Natural killer cell (primary cell): Measurements from ENCODE around the gene KCNJ11. TPM values are rescaled to one million over a fixed set of nuclear protein-coding genes. Genes with fewer than 3 reads are reported as not detected.
"Not testable (repeated sequence)": the region's sequence is repeated elsewhere in the genome, so short reads cannot be mapped to it uniquely, and the experiment has no call there.

ENCODE experiments used
- ATAC-seq, 3 donors: fragments of 150-1000 bp in 2 of 3; fragments of 200-7000 bp in 1 of 3; cut with Tn5 transposase; 1 replicate in 1 of 3; 2 replicates in 2 of 3; pipeline ENCODE4 v1.10.0; 2021; ENCODE audit warnings: mild to moderate bottlenecking in 2 of 3, moderate library complexity in 2 of 3
- DNase-seq, 2 donors: peaks; one replicate each; pipeline versions ENCODE4 v3.0.0 to v3.0.0-alpha.2; 2013 to 2021; ENCODE audit warnings: mixed read lengths in 1 of 2
- H3K27ac ChIP-seq: one replicate; pipeline ENCODE4 v1.5.1; 2013; ENCODE audit warnings: mild to moderate bottlenecking, low read length
- H3K27me3 ChIP-seq: one replicate; pipeline ENCODE4 v1.6.1; 2013; ENCODE audit warnings: low read length; ENCODE audit not compliant: control insufficient read depth, insufficient read depth
- H3K36me3 ChIP-seq: one replicate; pipeline ENCODE4 v1.6.1; 2013; ENCODE audit warnings: low read length; ENCODE audit not compliant: control insufficient read depth, insufficient read depth
- H3K4me1 ChIP-seq: one replicate; pipeline ENCODE4 v1.6.1; 2013; ENCODE audit warnings: low read length; ENCODE audit not compliant: control insufficient read depth, insufficient read depth
- H3K4me3 ChIP-seq: one replicate; pipeline ENCODE4 v1.5.1; 2013; ENCODE audit warnings: low read length
- H3K9me3 ChIP-seq: one replicate; pipeline ENCODE4 v1.6.1; 2013; ENCODE audit warnings: low read length; ENCODE audit not compliant: control insufficient read depth, insufficient read depth
- H3K27ac Mint-ChIP-seq, 2 donors: one replicate each; pipeline ENCODE4 v1.8.0; 2022; ENCODE audit warnings: mild to moderate bottlenecking in 2 of 2, mixed read lengths in 2 of 2, moderate library complexity in 1 of 2
- H3K27me3 Mint-ChIP-seq, 2 donors: one replicate each; pipeline ENCODE4 v1.8.0; 2022; ENCODE audit warnings: low read depth in 2 of 2, mixed read lengths in 2 of 2
- H3K36me3 Mint-ChIP-seq: one replicate; pipeline ENCODE4 v1.8.0; 2022; ENCODE audit warnings: mixed read lengths
- H3K4me1 Mint-ChIP-seq, 2 donors: one replicate each; pipeline ENCODE4 v1.8.0; 2022; ENCODE audit warnings: mixed read lengths in 2 of 2
- H3K4me3 Mint-ChIP-seq: one replicate; pipeline ENCODE4 v1.8.0; 2022; ENCODE audit warnings: mild to moderate bottlenecking, moderate library complexity, mixed read lengths
- H3K9me3 Mint-ChIP-seq, 2 donors: one replicate each; pipeline ENCODE4 v1.8.0; 2022; ENCODE audit warnings: mixed read lengths in 2 of 2
- WGBS: methylation state at CpG from one replicate; pipeline ENCODE4 v1.1.7; 2013; ENCODE audit warnings: missing lambda C conversion rate; ENCODE audit not compliant: insufficient coverage; 5-methylcytosine and 5-hydroxymethylcytosine counted together
- intact Hi-C: fragments of 100-400 bp; cut with micrococcal nuclease; formaldehyde crosslinking; loops from one replicate; pipeline ENCODE4 v1.14.2; 2022
- total RNA-seq, 4 donors: library from RNA; stranded (reverse); fragments of 120-200 nt in 1 of 4; gene quantifications; one replicate each; pipeline versions ENCODE4 v1.2.3 to v1.2.4, GENCODE V29; 2013 to 2022
- TF ChIP-seq, protein P1 (sequence below): fragments of 200-600 bp; IDR thresholded peaks from one replicate; pipeline ENCODE4 v1.8.0; 2022; ENCODE audit warnings: antibody characterized with exemption

Gene KCNJ11
- total RNA-seq, 3 donors from 2014 or later (not counting 1 experiment from before 2014, with no cell fraction given): 1.00 TPM; not detected in 2

GRCh38 chr11:17431139-17431538 is 42.7 kb upstream of the KCNJ11 start:
- Mint-ChIP-seq H3K36me3 (no peaks in the 10 kb centered on the region), H3K4me3 (no peak overlapping the region), H3K9me3 (no peaks in the 10 kb centered on the region), H3K4me1 (no peaks in the 10 kb centered on the region), H3K27me3 (peaks cover 2 to 5% of the 10 kb centered on the region in 2 donors), H3K27ac (no peak overlapping the region)
- Histone ChIP-seq H3K4me1 (no peaks in the 10 kb centered on the region), H3K27me3 (no peaks in the 10 kb centered on the region), H3K9me3 (no peaks in the 10 kb centered on the region), H3K4me3 (no peak overlapping the region), H3K27ac (no peak overlapping the region), H3K36me3 (no peaks in the 10 kb centered on the region)
- TF ChIP-seq, protein P1, sequence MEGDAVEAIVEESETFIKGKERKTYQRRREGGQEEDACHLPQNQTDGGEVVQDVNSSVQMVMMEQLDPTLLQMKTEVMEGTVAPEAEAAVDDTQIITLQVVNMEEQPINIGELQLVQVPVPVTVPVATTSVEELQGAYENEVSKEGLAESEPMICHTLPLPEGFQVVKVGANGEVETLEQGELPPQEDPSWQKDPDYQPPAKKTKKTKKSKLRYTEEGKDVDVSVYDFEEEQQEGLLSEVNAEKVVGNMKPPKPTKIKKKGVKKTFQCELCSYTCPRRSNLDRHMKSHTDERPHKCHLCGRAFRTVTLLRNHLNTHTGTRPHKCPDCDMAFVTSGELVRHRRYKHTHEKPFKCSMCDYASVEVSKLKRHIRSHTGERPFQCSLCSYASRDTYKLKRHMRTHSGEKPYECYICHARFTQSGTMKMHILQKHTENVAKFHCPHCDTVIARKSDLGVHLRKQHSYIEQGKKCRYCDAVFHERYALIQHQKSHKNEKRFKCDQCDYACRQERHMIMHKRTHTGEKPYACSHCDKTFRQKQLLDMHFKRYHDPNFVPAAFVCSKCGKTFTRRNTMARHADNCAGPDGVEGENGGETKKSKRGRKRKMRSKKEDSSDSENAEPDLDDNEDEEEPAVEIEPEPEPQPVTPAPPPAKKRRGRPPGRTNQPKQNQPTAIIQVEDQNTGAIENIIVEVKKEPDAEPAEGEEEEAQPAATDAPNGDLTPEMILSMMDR: no peak
- no peak for ATAC-seq
- no peak for DNase-seq
- WGBS: 72% methylated on average over 8 of the region's 8 CpGs
- intact Hi-C loops: no loop called here

DNA sequence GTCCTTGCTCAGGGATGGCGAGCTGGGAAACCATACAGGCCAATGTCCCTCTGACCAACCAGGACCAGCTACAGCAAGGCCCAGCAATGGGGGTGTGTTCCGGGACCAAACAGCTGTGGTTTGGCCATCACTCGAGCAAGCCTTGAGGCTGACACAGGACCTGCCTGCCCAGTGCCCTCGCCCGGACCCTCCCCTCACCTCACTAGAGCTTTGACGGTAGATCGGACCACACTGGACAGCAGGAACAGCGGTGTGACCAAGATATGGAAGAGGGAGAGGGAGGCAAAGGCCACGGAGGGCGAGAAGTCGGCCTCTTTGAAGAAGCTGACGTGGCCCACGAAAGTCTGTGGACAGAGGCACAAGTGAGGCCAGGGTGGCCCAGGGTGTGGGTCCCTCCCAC is 42.2 kb upstream of the KCNJ11 start:
- H3K27ac Mint-ChIP-seq: no peak overlapping the region
- H3K4me1 Mint-ChIP-seq: no peaks in the 10 kb centered on the region
- ATAC-seq (no peak), DNase-seq (no peak)
- no peaks in the 10 kb centered on the region for H3K36me3 Mint-ChIP-seq
- WGBS: 87% methylated on average over 10 of the region's 13 CpGs
- no peak overlapping the region for H3K4me3 Mint-ChIP-seq
- Histone ChIP-seq H3K4me1 (no peaks in the 10 kb centered on the region), H3K27me3 (no peaks in the 10 kb centered on the region), H3K9me3 (no peaks in the 10 kb centered on the region), H3K4me3 (no peak overlapping the region), H3K27ac (no peak overlapping the region), H3K36me3 (no peaks in the 10 kb centered on the region)
- peaks cover under 1 to 2% of the 10 kb centered on the region in 2 donors for H3K27me3 Mint-ChIP-seq
- TF ChIP-seq, protein P1: no peak
- intact Hi-C loops: no loop called here
- no peaks in the 10 kb centered on the region for H3K9me3 Mint-ChIP-seq

DNA sequence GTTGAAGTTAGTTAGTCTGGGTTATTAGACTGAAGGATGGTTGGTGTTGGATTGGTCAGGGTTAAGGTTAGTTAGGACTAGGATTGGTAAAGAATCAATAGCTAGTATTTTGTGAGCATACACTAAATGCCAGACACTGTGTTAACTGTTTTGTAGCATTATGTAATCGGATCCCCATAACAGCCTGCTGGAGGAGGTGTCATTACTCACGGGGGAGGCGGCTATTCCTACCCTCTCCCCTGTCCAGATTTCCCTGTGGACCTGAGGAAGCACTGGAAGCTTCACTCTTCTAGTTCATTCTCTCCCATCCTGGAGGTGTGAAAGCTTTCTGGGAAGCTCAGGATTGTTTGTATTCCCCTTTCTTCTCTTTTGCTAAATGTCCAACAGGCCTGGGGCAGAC is 40.5 kb upstream of the KCNJ11 start:
- DNase-seq (no peak), ATAC-seq (no peak)
- H3K27me3 Mint-ChIP-seq: peaks cover 0 to 7% of the 10 kb centered on the region in 2 donors
- no peaks in the 10 kb centered on the region for H3K4me1 Mint-ChIP-seq
- H3K4me3 ChIP-seq: no peak overlapping the region
- H3K36me3 Mint-ChIP-seq: no peaks in the 10 kb centered on the region
- H3K27ac ChIP-seq: no peak overlapping the region
- intact Hi-C loops: no loop called here
- no peak overlapping the region for H3K4me3 Mint-ChIP-seq
- no peaks in the 10 kb centered on the region for H3K4me1 ChIP-seq
- H3K9me3 Mint-ChIP-seq: no peaks in the 10 kb centered on the region
- no peaks in the 10 kb centered on the region for H3K36me3 ChIP-seq
- no peaks in the 10 kb centered on the region for H3K27me3 ChIP-seq
- H3K9me3 ChIP-seq: no peaks in the 10 kb centered on the region
- H3K27ac Mint-ChIP-seq: no peak overlapping the region
- TF ChIP-seq, protein P1: no peak
- 83% methylated on average over 3 of the region's 3 CpGs for WGBS

DNA sequence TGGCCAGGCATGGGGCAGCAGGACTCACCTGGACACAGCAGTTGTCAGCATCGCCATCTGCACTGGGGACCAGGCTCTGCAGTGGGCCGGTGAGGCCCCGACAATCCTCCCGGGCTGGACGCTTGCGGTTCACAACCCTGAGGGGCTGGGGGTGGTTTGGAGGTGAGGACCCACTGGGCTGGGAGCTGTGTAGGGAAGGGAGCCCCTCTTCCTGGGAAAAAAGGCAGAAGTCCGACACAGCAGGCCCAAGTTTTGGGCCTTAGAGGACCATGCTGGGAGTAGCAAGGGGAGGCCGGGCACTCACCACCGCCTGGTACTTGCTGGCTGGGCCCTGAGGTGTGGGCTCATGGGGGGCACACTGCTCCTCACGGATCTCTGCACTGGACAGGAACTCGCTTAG is 39.8 kb upstream of the KCNJ11 start:
- intact Hi-C loops: no loop called here
- no peaks in the 10 kb centered on the region for H3K36me3 ChIP-seq
- H3K4me3 ChIP-seq: no peak overlapping the region
- H3K9me3 ChIP-seq: no peaks in the 10 kb centered on the region
- Mint-ChIP-seq H3K4me3 (no peak overlapping the region), H3K27ac (no peak overlapping the region), H3K27me3 (peaks cover 0 to 7% of the 10 kb centered on the region in 2 donors), H3K36me3 (no peaks in the 10 kb centered on the region), H3K4me1 (no peaks in the 10 kb centered on the region), H3K9me3 (no peaks in the 10 kb centered on the region)
- DNase-seq (no peak), ATAC-seq (no peak)
- WGBS: 91% methylated on average over 11 of the region's 11 CpGs
- H3K4me1 ChIP-seq: no peaks in the 10 kb centered on the region
- no peak overlapping the region for H3K27ac ChIP-seq
- TF ChIP-seq, protein P1: no peak
- H3K27me3 ChIP-seq: no peaks in the 10 kb centered on the region

GRCh38 chr11:17426233-17426632 is 37.8 kb upstream of the KCNJ11 start:
- H3K36me3 ChIP-seq, H3K27ac Mint-ChIP-seq, intact Hi-C loops, H3K36me3 Mint-ChIP-seq, H3K4me1 ChIP-seq, ATAC-seq, H3K4me3 ChIP-seq, DNase-seq, H3K9me3 ChIP-seq, H3K4me1 Mint-ChIP-seq, H3K9me3 Mint-ChIP-seq, H3K27me3 ChIP-seq, H3K27ac ChIP-seq, H3K4me3 Mint-ChIP-seq: not testable (repeated sequence)
- no CpG with 5 or more reads among the region's 5 CpGs for WGBS
- H3K27me3 Mint-ChIP-seq: peaks cover 0 to 13% of the 10 kb centered on the region in 2 donors
